Panc1 (cell line): ENCODE measurements around the gene PADI1. TPM values are rescaled to one million over a fixed set of nuclear protein-coding genes. Genes with fewer than 3 reads are reported as not detected.

Experiments
- ATAC-seq: fragments of 200-7000 bp; cut with Tn5 transposase; 2 replicates; pipeline ENCODE4 v1.9.1; 2020; ENCODE audit warnings: mild to moderate bottlenecking, moderate library complexity
- BruUV-seq: library from RNA; stranded (reverse); fragments of 400-500 nt; replicated peaks from 2 replicates; lab custom pipeline; 2021; lab: Mats Ljungman, UMichigan
- CTCF ChIA-PET: fragments of 300-600 bp; sonication (Branson Sonifier 250); formaldehyde crosslinking; loops from one replicate; lab custom pipeline; 2022; ENCODE audit warnings: antibody characterized with exemption; lab: Charles Lee
- POLR2A ChIA-PET: fragments of 300-600 bp; sonication (Branson Sonifier 250); formaldehyde crosslinking; loops from one replicate; lab custom pipeline; 2022; ENCODE audit warnings: antibody characterized with exemption; lab: Charles Lee
- DNase-seq: peaks from one replicate; pipeline ENCODE4 v3.0.0-alpha.2; 2010; ENCODE audit warnings: low read depth, low spot score
- H3K27ac ChIP-seq: 2 replicates; pipeline ENCODE4 v1.5.1; 2011; ENCODE audit warnings: mild to moderate bottlenecking, low read length, inconsistent platforms
- H3K27me3 ChIP-seq: fragments of 200-500 bp; sonication (Bioruptor generic); 2 replicates; pipeline ENCODE4 v1.6.0; 2014; ENCODE audit warnings: low read length, inconsistent platforms; ENCODE audit not compliant: control insufficient read depth, insufficient read depth
- H3K36me3 ChIP-seq: fragments of 200-500 bp; sonication (Bioruptor generic); 2 replicates; pipeline ENCODE4 v1.5.1; 2014; ENCODE audit warnings: inconsistent platforms, mild to moderate bottlenecking, low read length, moderate library complexity; ENCODE audit not compliant: control insufficient read depth, insufficient read depth
- H3K4me1 ChIP-seq: 2 replicates; pipeline ENCODE4 v1.5.1; 2011; ENCODE audit warnings: inconsistent platforms, mild to moderate bottlenecking, low read length, moderate library complexity; ENCODE audit not compliant: control insufficient read depth, insufficient read depth
- H3K4me3 ChIP-seq, 2 experiments: 2 replicates each; pipeline ENCODE4 v1.5.1; 2011 to 2012; ENCODE audit warnings: low read depth in 2 of 2, low read length in 2 of 2, mild to moderate bottlenecking in 2 of 2, inconsistent platforms in 1 of 2, moderate library complexity in 1 of 2
- H3K9me3 ChIP-seq: fragments of 200-500 bp; sonication (Bioruptor generic); 2 replicates; pipeline ENCODE4 v1.5.1; 2014; ENCODE audit warnings: low read depth, mild to moderate bottlenecking, inconsistent platforms, low read length, moderate library complexity; ENCODE audit not compliant: control insufficient read depth, insufficient read depth
- CTCF ChIP-seq: fragments of 450-650 bp; IDR thresholded peaks from 2 replicates; pipeline ENCODE4 v1.5.1; 2017; ENCODE audit warnings: mild to moderate bottlenecking
- POLR2AphosphoS5 ChIP-seq: IDR thresholded peaks from 2 replicates; pipeline ENCODE4 v1.6.1; 2012; ENCODE audit warnings: mild to moderate bottlenecking, low read depth, low read length, moderate library complexity
- REST ChIP-seq, 2 experiments: IDR thresholded peaks; 2 replicates each; pipeline ENCODE4 v1.6.1; 2011 to 2012; ENCODE audit warnings: low read depth in 2 of 2, control low read depth in 1 of 2, low read length in 1 of 2, mild to moderate bottlenecking in 1 of 2, moderate library complexity in 1 of 2; ENCODE audit not compliant: insufficient read depth in 1 of 2
- SIN3A ChIP-seq: IDR thresholded peaks from 2 replicates; pipeline ENCODE4 v1.6.1; 2012; ENCODE audit warnings: low read depth, mild to moderate bottlenecking, low read length, moderate library complexity, borderline replicate concordance; ENCODE audit not compliant: insufficient read depth
- TCF7L2 ChIP-seq: IDR thresholded peaks from 2 replicates; pipeline ENCODE4 v1.6.1; 2011; ENCODE audit warnings: mild to moderate bottlenecking, low read depth, low read length, inconsistent platforms
- in situ Hi-C: cut with HindIII; loops from 2 replicates; pipeline ENCODE4 v1.10.0; 2016; ENCODE audit warnings: low sequenced_read_pairs, low pct_unique_long_range_greater_than_20kb
- intact Hi-C: fragments of 100-400 bp; cut with micrococcal nuclease; formaldehyde crosslinking; loops from one replicate; pipeline ENCODE4 v1.10.0; 2022; ENCODE audit not compliant: unreplicated experiment
- total RNA-seq: library from RNA; stranded (reverse); gene quantifications from one replicate; pipeline ENCODE4 v1.2.1, GENCODE V29; 2021; ENCODE audit not compliant: unreplicated experiment

Gene PADI1
- total RNA-seq, 1 experiment from 2014 or later, result 2.3 TPM

- intact Hi-C loops (no loop called here), in situ Hi-C loops (no loop called here)
- no TSS peak for BruUV-seq
- H3K27ac ChIP-seq, result peak overlapping the region; percentile 72; the same call in 1 of the 2 replicates
- H3K4me1 ChIP-seq, result peaks cover 8% of the 10 kb centered on the region
- H3K36me3 ChIP-seq, result no peaks in the 10 kb centered on the region
- DNase-seq (no peak), ATAC-seq (no peak)
- H3K27me3 ChIP-seq, result no peaks in the 10 kb centered on the region
- ChIA-PET CTCF (no interaction called here), POLR2A (no interaction called here)
- TF ChIP-seq CTCF, result no peak
- TF ChIP-seq POLR2AphosphoS5, result no peak
- TF ChIP-seq REST (IDR thresholded peaks at IDR 0.05; ENCODE audit: insufficient read depth in 1 of 2, low read depth in 2 of 2, low read length in 1 of 2), result no peak
- TF ChIP-seq SIN3A, result no peak
- no peak for TF ChIP-seq TCF7L2
- no peaks in the 10 kb centered on the region for H3K9me3 ChIP-seq
- H3K4me3 ChIP-seq, result no peak overlapping the region
These were observed 12.7 kb downstream of the PADI1 start for GRCh38 chr1:17217607-17218006.

GRCh38 chr1:17218939-17219338, 14.0 kb downstream of the PADI1 start:
- H3K9me3 ChIP-seq, result no peaks in the 10 kb centered on the region
- CTCF ChIA-PET, result no interaction called here
- intact Hi-C loops, result no loop called here
- no peak for TF ChIP-seq TCF7L2
- TF ChIP-seq SIN3A, result no peak
- no peak for TF ChIP-seq REST (IDR thresholded peaks at IDR 0.05; ENCODE audit: insufficient read depth in 1 of 2, low read depth in 2 of 2, low read length in 1 of 2)
- no peak for TF ChIP-seq CTCF
- no peak for TF ChIP-seq POLR2AphosphoS5
- no peaks in the 10 kb centered on the region for H3K36me3 ChIP-seq
- BruUV-seq, result no TSS peak
- no peak overlapping the region for H3K4me3 ChIP-seq
- no peaks in the 10 kb centered on the region; the same call in 1 of the 2 replicates for H3K4me1 ChIP-seq
- no peak for ATAC-seq
- H3K27ac ChIP-seq, result peak overlapping the region; percentile 48; the same call in 1 of the 2 replicates
- no peaks in the 10 kb centered on the region for H3K27me3 ChIP-seq
- in situ Hi-C loops, result no loop called here
- no peak for DNase-seq
- POLR2A ChIA-PET, result no interaction called here
